K562 (cell line): ENCODE results near the gene ANKRD11.

Source experiments
- HDAC1 ChIP-seq, 2 experiments: fragments of 450-650 bp; IDR thresholded peaks; 2 replicates each; pipeline ENCODE4 v1.6.1; 2016 to 2017; ENCODE audit warnings: inconsistent platforms in 1 of 2, mild to moderate bottlenecking in 1 of 2, moderate library complexity in 1 of 2
- KDM2B ChIP-seq: fragments of 250-450 bp; sonication (Bioruptor Pico); IDR thresholded peaks from 2 replicates; pipeline ENCODE4 v1.8.0; 2021; ENCODE audit warnings: mild to moderate bottlenecking, moderate library complexity
- KLF16 ChIP-seq: IDR thresholded peaks from 2 replicates; pipeline ENCODE4 v1.6.1; 2016; ENCODE audit warnings: antibody characterized with exemption
- MEIS2 ChIP-seq: fragments of 450-650 bp; IDR thresholded peaks from 2 replicates; pipeline ENCODE4 v1.6.1; 2014; ENCODE audit warnings: mild to moderate bottlenecking; ENCODE audit not compliant: partially characterized antibody
- PHB ChIP-seq: fragments of 250-450 bp; sonication (Bioruptor Pico); IDR thresholded peaks from 2 replicates; pipeline ENCODE4 v1.5.0; 2021
- SMARCA5 ChIP-seq: fragments of 450-650 bp; IDR thresholded peaks from 2 replicates; pipeline ENCODE4 v1.6.1; 2016
- TF ChIP-seq, protein P1 (sequence below): fragments of 200-800 bp; sonication (Bioruptor generic); IDR thresholded peaks from 2 replicates; pipeline ENCODE4 v1.6.1; 2016; ENCODE audit warnings: missing genetic modification characterization, missing compliant biosample characterization
- TF ChIP-seq, protein P2 (sequence below): fragments of 250-450 bp; sonication (Bioruptor Pico); IDR thresholded peaks from 2 replicates; pipeline ENCODE4 v1.5.0; 2022; ENCODE audit warnings: mild to moderate bottlenecking
- TF ChIP-seq, protein P3 (sequence below), 3 experiments: IDR thresholded peaks in 2 of 3; conservative IDR thresholded peaks in 1 of 3; 2 replicates each; pipeline ENCODE4 v1.5.1; 2011 to 2012; ENCODE audit warnings: low read length in 3 of 3, mild to moderate bottlenecking in 3 of 3, control low read depth in 2 of 3, improper control_type of control experiment in 1 of 3, inconsistent platforms in 1 of 3, low read depth in 1 of 3, mixed read lengths in 1 of 3, moderate library complexity in 1 of 3; ENCODE audit not compliant: insufficient read depth in 2 of 3
- TF ChIP-seq, protein P4 (sequence below), 2 experiments: fragments of 450-650 bp in 1 of 2; sonication (generic) in 1 of 2; formaldehyde crosslinking in 1 of 2; IDR thresholded peaks in 1 of 2; conservative IDR thresholded peaks in 1 of 2; 2 replicates each; pipeline versions ENCODE4 v1.6.1 to v1.8.1; 2016 to 2023; ENCODE audit warnings: mild to moderate bottlenecking in 2 of 2, moderate library complexity in 2 of 2, inconsistent platforms in 1 of 2, missing genetic modification reagents in 1 of 2

DNA sequence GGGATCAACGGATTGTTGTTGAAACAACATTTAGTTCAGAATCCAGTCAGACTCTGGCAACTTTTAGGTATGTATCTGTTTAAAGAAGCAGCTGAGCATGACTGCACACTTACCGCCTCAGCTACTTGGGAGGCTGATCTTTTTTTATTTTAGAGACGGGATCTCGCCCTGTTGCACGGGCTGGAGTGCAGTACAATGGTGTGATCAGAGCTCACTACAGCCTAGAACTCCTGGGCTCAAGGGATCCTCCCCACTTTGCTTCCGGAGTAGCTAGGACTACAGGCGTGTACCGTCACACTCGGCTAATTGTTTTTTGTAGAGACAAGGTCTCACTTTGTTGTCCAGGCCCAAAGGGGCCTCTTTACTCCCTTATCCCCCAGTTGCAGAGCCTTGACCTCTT, 20.2 kb upstream of the ANKRD11 start:
- no peak for TF ChIP-seq SMARCA5
- TF ChIP-seq, protein P1, sequence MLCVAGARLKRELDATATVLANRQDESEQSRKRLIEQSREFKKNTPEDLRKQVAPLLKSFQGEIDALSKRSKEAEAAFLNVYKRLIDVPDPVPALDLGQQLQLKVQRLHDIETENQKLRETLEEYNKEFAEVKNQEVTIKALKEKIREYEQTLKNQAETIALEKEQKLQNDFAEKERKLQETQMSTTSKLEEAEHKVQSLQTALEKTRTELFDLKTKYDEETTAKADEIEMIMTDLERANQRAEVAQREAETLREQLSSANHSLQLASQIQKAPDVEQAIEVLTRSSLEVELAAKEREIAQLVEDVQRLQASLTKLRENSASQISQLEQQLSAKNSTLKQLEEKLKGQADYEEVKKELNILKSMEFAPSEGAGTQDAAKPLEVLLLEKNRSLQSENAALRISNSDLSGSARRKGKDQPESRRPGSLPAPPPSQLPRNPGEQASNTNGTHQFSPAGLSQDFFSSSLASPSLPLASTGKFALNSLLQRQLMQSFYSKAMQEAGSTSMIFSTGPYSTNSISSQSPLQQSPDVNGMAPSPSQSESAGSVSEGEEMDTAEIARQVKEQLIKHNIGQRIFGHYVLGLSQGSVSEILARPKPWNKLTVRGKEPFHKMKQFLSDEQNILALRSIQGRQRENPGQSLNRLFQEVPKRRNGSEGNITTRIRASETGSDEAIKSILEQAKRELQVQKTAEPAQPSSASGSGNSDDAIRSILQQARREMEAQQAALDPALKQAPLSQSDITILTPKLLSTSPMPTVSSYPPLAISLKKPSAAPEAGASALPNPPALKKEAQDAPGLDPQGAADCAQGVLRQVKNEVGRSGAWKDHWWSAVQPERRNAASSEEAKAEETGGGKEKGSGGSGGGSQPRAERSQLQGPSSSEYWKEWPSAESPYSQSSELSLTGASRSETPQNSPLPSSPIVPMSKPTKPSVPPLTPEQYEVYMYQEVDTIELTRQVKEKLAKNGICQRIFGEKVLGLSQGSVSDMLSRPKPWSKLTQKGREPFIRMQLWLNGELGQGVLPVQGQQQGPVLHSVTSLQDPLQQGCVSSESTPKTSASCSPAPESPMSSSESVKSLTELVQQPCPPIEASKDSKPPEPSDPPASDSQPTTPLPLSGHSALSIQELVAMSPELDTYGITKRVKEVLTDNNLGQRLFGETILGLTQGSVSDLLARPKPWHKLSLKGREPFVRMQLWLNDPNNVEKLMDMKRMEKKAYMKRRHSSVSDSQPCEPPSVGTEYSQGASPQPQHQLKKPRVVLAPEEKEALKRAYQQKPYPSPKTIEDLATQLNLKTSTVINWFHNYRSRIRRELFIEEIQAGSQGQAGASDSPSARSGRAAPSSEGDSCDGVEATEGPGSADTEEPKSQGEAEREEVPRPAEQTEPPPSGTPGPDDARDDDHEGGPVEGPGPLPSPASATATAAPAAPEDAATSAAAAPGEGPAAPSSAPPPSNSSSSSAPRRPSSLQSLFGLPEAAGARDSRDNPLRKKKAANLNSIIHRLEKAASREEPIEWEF, result no peak
- no peak for TF ChIP-seq PHB (CRISPR knock-in tag)
- no peak for TF ChIP-seq MEIS2
- TF ChIP-seq HDAC1 (IDR thresholded peaks at IDR 0.05), result no peak
- TF ChIP-seq, protein P2, sequence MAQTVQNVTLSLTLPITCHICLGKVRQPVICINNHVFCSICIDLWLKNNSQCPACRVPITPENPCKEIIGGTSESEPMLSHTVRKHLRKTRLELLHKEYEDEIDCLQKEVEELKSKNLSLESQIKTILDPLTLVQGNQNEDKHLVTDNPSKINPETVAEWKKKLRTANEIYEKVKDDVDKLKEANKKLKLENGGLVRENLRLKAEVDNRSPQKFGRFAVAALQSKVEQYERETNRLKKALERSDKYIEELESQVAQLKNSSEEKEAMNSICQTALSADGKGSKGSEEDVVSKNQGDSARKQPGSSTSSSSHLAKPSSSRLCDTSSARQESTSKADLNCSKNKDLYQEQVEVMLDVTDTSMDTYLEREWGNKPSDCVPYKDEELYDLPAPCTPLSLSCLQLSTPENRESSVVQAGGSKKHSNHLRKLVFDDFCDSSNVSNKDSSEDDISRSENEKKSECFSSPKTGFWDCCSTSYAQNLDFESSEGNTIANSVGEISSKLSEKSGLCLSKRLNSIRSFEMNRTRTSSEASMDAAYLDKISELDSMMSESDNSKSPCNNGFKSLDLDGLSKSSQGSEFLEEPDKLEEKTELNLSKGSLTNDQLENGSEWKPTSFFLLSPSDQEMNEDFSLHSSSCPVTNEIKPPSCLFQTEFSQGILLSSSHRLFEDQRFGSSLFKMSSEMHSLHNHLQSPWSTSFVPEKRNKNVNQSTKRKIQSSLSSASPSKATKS (CRISPR knock-in tag), result no peak
- TF ChIP-seq KDM2B (CRISPR knock-in tag), result no peak
- no peak for TF ChIP-seq KLF16
- TF ChIP-seq, protein P3, sequence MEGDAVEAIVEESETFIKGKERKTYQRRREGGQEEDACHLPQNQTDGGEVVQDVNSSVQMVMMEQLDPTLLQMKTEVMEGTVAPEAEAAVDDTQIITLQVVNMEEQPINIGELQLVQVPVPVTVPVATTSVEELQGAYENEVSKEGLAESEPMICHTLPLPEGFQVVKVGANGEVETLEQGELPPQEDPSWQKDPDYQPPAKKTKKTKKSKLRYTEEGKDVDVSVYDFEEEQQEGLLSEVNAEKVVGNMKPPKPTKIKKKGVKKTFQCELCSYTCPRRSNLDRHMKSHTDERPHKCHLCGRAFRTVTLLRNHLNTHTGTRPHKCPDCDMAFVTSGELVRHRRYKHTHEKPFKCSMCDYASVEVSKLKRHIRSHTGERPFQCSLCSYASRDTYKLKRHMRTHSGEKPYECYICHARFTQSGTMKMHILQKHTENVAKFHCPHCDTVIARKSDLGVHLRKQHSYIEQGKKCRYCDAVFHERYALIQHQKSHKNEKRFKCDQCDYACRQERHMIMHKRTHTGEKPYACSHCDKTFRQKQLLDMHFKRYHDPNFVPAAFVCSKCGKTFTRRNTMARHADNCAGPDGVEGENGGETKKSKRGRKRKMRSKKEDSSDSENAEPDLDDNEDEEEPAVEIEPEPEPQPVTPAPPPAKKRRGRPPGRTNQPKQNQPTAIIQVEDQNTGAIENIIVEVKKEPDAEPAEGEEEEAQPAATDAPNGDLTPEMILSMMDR (IDR thresholded peaks at IDR 0.05 in 2 of 3, conservative IDR thresholded peaks at IDR 0.05 in 1 of 3; ENCODE audit: insufficient read depth in 2 of 3, low read depth in 1 of 3, low read length in 3 of 3), result no peak
- TF ChIP-seq, protein P4, sequence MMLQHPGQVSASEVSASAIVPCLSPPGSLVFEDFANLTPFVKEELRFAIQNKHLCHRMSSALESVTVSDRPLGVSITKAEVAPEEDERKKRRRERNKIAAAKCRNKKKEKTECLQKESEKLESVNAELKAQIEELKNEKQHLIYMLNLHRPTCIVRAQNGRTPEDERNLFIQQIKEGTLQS (IDR thresholded peaks at IDR 0.05), result no peak
- TF ChIP-seq, protein P4 (CRISPR knock-in tag; conservative IDR thresholded peaks at IDR 0.05), result no peak
